Pulmonary artery endothelial cell (primary cell): ENCODE results near the gene PLLP. TPM values are rescaled to one million over a fixed set of nuclear protein-coding genes. Genes with fewer than 3 reads are reported as not detected.

Source experiments
- DNase-seq: peaks from one replicate; pipeline ENCODE4 v3.0.0-alpha.2; 2011; ENCODE audit warnings: low read depth, low spot score
- total RNA-seq: library from RNA; depleted of rRNA; stranded (reverse); fragments of >200 nt; gene quantifications from 2 replicates; pipeline ENCODE4 v1.2.3, GENCODE V29; 2014

PLLP gene
- total RNA-seq, 1 donor from 2014 or later = 8.4 TPM

- DNase-seq = no peak
Measured at GRCh38 chr16:57226701-57227621, 57.5 kb downstream of the PLLP start.

DNA sequence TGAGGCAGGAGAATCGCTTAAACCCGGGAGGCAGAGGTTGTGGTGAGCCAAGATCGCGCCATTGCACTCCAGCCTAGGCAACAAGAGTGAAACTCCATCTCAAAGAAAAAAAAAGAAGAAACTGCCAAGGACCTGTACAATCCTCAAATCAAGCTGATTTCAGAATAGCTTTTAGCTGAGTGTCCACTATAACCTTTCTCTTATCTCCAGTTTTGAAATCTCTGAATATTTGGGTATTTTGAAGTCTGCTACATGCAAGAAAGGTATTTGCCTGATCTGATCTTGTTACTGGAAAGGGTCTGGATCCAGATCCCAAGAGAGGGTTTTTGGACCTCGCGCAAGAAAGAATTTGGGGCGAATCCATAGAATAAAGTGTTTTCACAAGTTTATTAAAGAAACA lies 58.5 kb downstream of the PLLP start:
- no peak for DNase-seq

- DNase-seq = no peak
Measured at GRCh38 chr16:57224651-57225335, 59.7 kb downstream of the PLLP start.

DNA sequence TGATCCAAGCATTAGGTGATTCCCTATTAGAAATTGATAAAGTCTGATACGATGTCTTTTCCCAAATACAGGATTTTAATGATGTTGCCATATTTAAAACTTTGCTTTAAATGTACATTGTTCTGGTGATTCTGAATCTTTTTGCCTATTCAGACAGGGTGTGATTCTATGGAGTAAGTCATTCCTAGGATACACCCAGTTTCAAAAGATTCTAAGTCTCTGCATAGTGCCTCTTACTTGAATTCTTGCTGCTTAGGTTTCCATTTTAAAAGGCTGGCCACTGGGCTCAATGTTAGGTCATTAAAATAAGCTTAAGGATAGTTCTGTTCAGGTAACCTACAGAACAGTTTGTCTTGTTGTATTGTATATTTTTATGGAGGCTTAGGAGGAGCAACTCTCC lies 61.4 kb downstream of the PLLP start:
- DNase-seq = no peak

DNA sequence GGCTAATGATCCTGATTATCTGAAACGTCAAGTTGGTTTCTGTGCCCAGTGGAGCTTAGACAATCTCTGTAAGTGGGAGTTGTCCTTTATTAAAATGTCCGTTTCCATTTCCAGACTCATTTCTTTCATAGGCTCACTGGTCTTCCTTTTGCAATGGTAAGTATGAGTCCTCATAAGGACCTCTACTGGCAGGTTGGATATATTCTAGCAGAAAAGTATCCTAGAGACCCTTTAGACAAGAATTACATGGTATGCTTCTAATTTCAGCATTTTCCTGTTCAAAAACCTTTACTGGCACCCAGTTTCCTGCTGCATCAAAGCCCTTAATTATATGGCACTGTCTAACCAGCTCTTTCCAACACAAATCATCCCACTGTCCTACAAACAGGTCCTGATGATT lies 67.5 kb downstream of the PLLP start:
- DNase-seq = no peak

DNA sequence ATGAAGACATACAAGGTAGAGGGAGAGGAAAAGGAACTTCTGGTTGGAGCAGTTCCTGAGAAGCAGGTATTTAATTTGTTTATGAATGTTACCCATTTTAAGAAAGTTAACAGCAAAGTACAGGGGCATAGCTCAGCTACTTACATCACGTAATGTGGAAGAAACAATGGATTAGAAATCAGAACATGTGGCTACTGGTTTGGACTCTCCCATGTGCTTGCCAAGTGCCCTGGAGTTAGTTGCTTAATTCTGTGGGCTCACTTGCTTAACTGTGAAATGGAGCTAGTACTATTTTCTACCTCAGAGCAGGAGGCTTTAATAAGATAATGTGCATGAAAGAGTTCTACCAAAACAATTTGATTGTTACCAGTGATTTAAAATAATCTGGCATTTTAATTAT lies 71.0 kb downstream of the PLLP start:
- DNase-seq = no peak

DNA sequence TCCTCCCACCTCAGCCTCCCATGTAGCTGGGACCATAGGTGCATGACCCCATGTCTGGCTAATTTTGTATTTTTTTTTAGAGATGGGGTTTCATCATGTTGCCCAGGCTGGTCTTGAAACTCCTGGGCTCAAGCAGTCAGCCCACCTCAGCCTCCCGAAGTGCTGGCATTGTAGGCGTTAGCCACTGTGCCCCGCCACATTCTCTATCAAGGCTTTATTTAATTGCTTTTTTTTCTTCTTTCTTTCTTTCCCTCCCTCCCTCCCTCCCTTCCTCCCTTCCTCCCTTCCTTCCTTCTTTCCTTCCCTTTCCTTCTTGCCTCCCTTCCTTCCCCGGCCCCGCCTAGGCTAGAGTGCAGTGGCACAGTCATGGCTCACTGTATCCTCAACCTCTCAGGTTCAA lies 74.7 kb downstream of the PLLP start:
- no peak for DNase-seq

DNA sequence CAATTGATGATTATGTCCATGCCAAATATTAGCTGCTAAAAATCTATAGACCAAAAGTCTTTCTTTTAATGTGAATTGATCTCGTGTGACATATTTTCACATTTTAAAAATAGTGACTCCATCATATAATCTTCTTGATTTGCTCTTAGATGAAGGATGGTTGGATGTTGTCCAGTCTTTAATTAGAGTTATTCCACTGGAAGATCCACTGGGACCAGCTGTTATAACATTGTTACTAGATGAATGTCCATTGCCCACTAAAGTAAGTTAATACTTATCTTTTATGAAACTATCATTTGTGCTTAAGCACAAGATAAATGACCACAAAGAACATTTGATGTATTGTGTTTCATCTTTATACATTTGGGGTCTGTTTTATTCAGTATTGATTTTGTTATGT lies 75.5 kb downstream of the PLLP start:
- no peak for DNase-seq

Other genes starting within 250 kb of the PLLP start
- 70.8 and 73.7 TPM in 2 replicates for gene CPNE2, start 192.1 kb downstream of the PLLP start, total RNA-seq
- gene PSME3IP1, start 98.6 kb downstream of the PLLP start, total RNA-seq = 67.7 and 79.1 TPM in 2 replicates
- 65.5 and 90.7 TPM in 2 replicates for gene RSPRY1, start 98.3 kb downstream of the PLLP start, total RNA-seq
- gene ARL2BP, start 39.4 kb downstream of the PLLP start, total RNA-seq = 92.6 and 94.5 TPM in 2 replicates
- gene CCL22, start 74.1 kb upstream of the PLLP start, total RNA-seq = not detected in 2 replicates
- 2.1 and 3.0 TPM in 2 replicates for gene CX3CL1, start 87.8 kb upstream of the PLLP start, total RNA-seq
- not detected in 2 replicates for gene CCL17, start 120.1 kb upstream of the PLLP start, total RNA-seq
- 80.8 and 86.7 TPM in 2 replicates for gene CIAPIN1, start 162.7 kb upstream of the PLLP start, total RNA-seq
- 51.2 and 51.8 TPM in 2 replicates for gene COQ9, start 162.8 kb upstream of the PLLP start, total RNA-seq
- 136 and 144 TPM in 2 replicates for gene POLR2C, start 178.0 kb upstream of the PLLP start, total RNA-seq
- gene DOK4, start 201.8 kb upstream of the PLLP start, total RNA-seq = 26.8 and 29.7 TPM in 2 replicates